Fibroblast of pulmonary artery (primary cell): Measurements from ENCODE around the gene NT5DC3.

ENCODE experiments used
- DNase-seq: peaks from one replicate; pipeline ENCODE4 v3.0.0-alpha.2; 2010; ENCODE audit warnings: low read depth
- H3K4me3 ChIP-seq: replicated peaks from 2 replicates; pipeline ENCODE4 v1.5.1; 2011; ENCODE audit warnings: low read depth, mild to moderate bottlenecking, control low read depth, low read length, moderate library complexity
- TF ChIP-seq, protein P1 (sequence below): IDR thresholded peaks from 2 replicates; pipeline ENCODE4 v1.5.1; 2011; ENCODE audit warnings: mild to moderate bottlenecking, control low read depth, low read length, inconsistent platforms; ENCODE audit errors: missing control alignments

NT5DC3 gene

DNA sequence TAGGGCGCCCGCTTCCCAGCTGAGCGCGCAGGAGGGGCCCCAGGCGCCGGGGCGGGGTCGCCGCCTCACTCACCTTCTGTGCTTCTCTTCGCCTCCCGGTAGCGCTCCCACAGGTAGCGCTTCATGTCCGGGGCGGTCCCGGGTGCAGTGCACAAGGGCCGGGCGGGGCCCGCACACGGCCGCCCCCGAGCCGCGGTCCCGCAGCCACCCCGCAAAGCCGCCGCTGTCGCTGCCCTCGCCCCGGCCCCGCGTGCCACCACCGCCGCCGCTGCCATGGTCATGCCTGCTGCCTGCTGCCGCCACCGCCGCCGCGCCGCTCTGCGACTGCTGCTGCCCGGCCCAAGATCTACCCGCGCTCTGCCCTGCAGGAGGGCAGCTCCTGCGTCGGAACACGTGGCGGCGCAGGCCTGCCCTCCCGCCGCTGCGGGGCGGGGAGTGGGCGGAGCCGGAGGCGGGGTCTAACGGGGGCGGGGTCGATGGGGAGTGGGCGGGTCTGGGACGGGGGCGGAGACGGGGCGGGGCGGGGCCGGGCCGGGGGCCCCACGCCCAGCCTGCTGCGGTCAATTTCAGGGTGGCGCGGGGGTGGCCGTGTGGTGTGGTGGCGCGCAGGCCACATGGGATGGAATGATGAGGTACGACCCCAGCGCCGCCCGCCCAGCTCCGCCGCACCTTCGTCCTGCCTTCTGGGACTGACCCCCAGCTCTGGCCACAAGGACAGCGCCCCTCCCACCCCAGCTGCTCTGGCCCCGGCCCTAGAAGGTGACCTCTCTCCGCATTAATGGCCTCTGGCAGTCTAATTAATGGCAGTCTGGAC lies at the start of gene NT5DC3:
Gene NT5DC3 (minus strand): TSS at position 359 of the 814 bp plus-strand sequence. CDS start 78 bp downstream, at position 281.
- TF ChIP-seq, protein P1, sequence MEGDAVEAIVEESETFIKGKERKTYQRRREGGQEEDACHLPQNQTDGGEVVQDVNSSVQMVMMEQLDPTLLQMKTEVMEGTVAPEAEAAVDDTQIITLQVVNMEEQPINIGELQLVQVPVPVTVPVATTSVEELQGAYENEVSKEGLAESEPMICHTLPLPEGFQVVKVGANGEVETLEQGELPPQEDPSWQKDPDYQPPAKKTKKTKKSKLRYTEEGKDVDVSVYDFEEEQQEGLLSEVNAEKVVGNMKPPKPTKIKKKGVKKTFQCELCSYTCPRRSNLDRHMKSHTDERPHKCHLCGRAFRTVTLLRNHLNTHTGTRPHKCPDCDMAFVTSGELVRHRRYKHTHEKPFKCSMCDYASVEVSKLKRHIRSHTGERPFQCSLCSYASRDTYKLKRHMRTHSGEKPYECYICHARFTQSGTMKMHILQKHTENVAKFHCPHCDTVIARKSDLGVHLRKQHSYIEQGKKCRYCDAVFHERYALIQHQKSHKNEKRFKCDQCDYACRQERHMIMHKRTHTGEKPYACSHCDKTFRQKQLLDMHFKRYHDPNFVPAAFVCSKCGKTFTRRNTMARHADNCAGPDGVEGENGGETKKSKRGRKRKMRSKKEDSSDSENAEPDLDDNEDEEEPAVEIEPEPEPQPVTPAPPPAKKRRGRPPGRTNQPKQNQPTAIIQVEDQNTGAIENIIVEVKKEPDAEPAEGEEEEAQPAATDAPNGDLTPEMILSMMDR, result no peak
- peak; percentile 82 for DNase-seq
- peak within 1 kb of the TSS; percentile 75 for H3K4me3 ChIP-seq

DNA sequence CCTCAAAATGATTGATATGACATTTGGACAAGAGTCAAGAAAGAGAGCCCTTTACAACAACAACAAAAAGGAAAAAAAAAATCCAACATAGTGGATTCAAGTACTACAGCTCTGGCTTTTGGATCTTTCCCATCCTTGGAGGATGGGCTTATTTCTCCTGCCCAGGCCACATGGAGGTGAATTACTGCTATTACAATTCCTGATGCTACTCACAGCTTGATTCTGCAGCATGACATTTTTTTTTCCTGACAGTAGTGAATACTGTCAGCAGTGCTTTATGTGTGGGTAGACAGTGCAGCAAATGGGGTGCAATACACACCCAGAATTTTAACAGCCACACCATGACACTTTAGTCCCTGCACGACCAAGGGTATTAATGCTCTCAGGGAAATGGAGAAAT lies 46.7 kb upstream of the NT5DC3 start:
- DNase-seq, result no peak

DNA sequence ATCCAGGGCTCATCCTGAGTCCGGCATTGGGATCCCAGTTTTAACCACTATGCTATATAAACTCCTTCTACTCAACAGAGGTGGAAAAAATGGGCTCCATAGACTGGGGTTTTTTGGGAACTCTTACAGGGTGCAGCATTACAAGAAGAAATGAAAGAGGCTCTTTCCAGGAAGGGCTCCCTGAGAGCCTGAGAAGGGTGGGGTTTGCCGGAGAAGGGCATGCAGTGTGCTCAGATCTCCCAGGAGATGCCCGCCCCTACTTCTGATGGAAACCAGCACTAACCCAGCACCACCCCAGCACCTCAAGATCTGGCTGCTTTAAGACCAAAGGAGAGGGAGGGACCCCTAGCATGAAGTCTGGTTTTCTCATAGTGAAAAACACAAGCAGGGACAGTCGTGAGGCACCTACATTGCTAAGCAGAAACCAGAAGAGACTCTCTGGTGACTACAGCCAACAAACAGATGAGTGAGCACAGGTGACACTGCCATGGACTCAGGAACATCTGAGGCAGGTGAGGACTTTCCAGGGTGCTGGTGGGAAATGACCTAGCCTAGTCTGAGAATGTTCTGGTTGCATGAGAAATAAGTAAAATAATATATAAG lies 45.3 kb upstream of the NT5DC3 start:
- H3K4me3 ChIP-seq, result no peak overlapping the region
- TF ChIP-seq, protein P1, result no peak
- no peak for DNase-seq

More for the DNA sequence above, 46.7 kb upstream of the NT5DC3 start:
- H3K4me3 ChIP-seq, result no peak overlapping the region
- TF ChIP-seq, protein P1, result no peak

DNA sequence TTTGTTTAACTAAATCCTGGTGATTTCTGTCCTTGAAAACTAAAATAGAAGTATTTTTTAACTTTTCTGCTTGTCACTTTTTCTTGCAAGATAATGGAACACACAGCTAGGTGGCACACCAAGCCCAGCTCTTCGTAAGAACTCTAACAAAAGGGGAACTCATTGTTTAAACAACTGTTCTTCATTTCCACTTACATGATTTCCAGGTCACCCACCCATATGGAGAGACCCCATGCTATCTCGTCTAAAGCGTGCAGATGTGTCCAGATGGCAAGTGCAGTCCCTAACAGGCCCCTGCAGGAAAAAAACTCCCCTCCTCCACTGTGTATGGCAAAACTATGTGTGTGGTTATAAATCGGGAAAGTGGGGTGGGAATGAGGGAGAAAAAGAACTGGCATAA lies 43.3 kb upstream of the NT5DC3 start:
- peak; percentile 80 for DNase-seq
- TF ChIP-seq, protein P1, result peak; percentile 58
- no peak overlapping the region for H3K4me3 ChIP-seq

DNA sequence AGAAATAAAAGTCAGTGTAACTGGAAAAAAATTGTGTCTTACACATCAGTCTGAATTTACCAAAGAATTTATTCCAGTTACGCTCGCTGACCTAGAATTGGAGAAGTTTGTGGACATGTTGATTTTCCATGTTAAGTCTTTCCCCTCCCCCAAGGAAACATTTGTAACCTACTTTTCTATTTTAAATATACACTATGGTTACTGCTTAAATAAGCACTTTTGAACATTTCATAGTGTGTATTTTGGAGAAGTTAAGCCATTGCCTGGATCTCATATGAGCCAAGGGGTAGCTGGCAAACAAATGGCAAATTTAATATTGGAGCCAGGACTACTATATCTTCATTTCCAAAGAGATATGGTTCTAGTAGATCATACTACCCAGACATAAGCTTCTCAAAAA lies 42.9 kb upstream of the NT5DC3 start:
- H3K4me3 ChIP-seq, result no peak overlapping the region
- no peak for DNase-seq
- TF ChIP-seq, protein P1, result no peak

DNA sequence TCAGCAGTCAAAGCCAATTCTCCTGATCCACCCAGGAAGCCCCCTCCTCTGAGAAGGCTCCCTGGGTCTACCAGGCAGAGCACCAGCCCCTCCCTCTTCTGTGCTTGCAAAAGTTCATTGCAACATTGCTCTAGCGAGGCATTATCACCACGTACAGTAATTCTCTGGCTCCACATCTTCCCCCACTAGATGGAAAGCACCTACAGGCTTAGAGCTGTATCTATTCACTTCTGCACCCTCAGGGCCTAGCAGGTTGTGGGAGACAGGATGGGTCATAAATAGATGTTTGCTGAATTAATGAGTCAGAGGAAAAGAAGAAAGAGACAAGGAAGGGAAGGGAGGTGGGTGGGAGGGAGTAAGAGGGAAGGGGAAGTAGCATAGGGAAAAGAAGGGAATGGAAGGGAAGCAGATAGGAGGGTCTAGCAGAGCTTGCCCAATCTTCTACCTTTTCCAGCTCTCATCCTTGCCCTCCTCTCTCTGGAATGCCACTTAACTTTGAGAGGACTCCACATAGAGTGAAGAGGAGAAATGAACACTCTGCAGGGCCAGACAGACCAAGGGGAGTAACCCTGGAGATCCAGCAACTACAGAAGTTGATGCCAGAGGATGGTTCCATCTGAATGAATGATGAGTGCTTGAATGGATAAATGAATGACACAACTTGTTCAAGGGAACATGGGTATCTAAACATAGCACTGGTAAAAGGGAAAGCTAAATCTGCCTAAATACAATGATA lies 42.0 kb upstream of the NT5DC3 start:
- no peak overlapping the region for H3K4me3 ChIP-seq
- peak; percentile 7 for DNase-seq
- TF ChIP-seq, protein P1, result no peak
